ENCODE data around the gene RAB7A.

Gene RAB7A

DNA sequence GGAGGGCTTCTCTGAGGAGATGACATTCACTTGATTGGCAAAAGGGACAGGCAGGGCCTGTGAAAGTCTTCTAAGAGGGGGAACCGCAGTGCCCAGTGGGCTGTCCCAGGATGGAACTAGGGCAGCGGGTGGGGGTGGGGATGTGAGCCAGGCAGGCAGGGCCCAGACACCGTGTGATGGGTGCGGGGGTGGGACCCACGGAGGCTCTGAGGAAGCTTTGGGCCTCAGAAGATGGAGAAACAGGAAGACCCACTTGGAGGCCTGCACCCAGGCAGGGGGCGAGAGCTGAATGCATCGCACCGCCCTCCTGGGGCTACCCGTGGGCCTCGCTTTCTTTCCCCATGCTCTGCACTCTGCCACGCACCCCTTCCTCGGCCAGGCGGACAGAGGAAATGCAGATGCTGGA, 120.5 kb downstream of the RAB7A start:
- Histone ChIP-seq H3F3A (ENCODE audit: insufficient read depth) (no peaks in the 10 kb centered on the region), H3K4me3 (ENCODE audit: insufficient read depth, low read length, poor library complexity, severe bottlenecking) (no peak overlapping the region), H3K4me2 (ENCODE audit: low read depth, low read length, poor library complexity, severe bottlenecking) (peak overlapping the region; percentile 44), H3K9ac (ENCODE audit: low read length) (peak overlapping the region; percentile 44; the same call in 1 of the 2 replicates), H3K9me2 (replicated peaks; ENCODE audit: insufficient read depth, low read length) (no peaks in the 10 kb centered on the region), H3K9me3 (ENCODE audit: insufficient read depth, low read length) (no peaks in the 10 kb centered on the region), H2AFZ (ENCODE audit: low read depth, low read length, severe bottlenecking) (peak overlapping the region; percentile 90), H3K36me3 (ENCODE audit: low read length) (no peaks in the 10 kb centered on the region), H3K79me2 (ENCODE audit: insufficient read depth, low read length) (no peaks in the 10 kb centered on the region), H3K27me3 (ENCODE audit: low read length) (no peaks in the 10 kb centered on the region), H3K27ac (ENCODE audit: low read depth, low read length) (no peak overlapping the region), H4K20me1 (ENCODE audit: low read depth, low read length) (no peaks in the 10 kb centered on the region)
- TF ChIP-seq EZH2phosphoT487 (conservative IDR thresholded peaks at IDR 0.05; ENCODE audit: low read length) = no peak
- TF ChIP-seq, protein P1, sequence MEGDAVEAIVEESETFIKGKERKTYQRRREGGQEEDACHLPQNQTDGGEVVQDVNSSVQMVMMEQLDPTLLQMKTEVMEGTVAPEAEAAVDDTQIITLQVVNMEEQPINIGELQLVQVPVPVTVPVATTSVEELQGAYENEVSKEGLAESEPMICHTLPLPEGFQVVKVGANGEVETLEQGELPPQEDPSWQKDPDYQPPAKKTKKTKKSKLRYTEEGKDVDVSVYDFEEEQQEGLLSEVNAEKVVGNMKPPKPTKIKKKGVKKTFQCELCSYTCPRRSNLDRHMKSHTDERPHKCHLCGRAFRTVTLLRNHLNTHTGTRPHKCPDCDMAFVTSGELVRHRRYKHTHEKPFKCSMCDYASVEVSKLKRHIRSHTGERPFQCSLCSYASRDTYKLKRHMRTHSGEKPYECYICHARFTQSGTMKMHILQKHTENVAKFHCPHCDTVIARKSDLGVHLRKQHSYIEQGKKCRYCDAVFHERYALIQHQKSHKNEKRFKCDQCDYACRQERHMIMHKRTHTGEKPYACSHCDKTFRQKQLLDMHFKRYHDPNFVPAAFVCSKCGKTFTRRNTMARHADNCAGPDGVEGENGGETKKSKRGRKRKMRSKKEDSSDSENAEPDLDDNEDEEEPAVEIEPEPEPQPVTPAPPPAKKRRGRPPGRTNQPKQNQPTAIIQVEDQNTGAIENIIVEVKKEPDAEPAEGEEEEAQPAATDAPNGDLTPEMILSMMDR (IDR thresholded peaks at IDR 0.05; ENCODE audit: insufficient read depth, low read length, poor library complexity, severe bottlenecking) = no peak

DNA sequence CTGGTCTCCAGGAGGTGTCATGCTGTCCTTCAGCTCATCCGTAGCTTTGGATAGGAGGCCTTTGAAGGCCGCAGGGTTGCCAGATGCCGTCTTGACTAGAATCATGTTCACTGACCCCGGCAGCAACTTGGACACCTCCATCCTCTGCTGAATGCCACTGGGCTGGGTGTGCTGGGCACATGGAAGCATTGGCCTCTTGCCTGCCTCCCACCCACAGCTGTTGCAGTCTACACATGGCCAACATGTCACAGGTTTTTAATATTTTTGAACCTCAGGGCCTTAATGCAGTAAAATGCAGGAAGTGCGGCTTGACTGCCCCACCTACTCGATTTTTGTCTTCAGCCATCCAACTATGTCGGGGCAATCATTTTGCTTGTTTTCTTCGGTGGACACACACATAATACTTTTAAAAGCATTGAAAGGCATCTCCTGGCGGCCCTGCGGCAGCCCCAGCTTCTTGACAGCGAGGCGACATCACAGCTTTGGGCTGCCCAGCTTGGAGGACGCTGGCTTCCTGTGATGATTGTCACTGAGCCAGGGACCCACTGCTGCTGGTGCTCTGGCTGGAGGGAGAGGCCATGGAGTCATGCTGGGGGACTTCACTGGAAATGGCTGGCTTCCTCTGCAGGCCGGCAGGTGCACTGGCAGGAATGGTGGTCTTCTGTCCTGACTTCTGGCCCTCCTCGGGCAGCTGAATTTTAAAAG, 121.8 kb downstream of the RAB7A start:
- Histone ChIP-seq H3K9me2 (replicated peaks; ENCODE audit: insufficient read depth, low read length) (no peaks in the 10 kb centered on the region), H3K27ac (ENCODE audit: low read depth, low read length) (no peak overlapping the region)

DNA sequence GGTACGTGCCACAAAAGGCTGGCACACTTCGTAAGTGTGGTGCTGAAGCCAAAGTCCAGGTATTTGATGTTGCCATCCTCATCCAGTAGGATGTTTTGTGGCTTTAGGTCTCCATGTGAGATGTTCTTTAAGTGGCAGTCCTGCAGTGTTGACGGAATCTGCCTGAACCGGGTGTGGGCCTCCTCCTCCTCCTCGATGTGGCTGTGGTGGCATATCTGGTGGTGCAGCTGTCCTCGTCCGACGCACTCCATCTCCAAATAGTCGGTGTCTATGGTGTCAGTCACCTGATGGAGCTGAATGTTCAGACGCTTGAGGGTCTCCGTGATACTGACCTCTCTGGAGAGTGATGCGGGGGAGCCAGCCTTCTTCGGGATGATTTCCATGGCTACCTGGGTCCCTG, 123.0 kb downstream of the RAB7A start:
- Histone ChIP-seq H4K20me1 (ENCODE audit: low read depth, low read length) (no peaks in the 10 kb centered on the region), H3K27ac (ENCODE audit: low read depth, low read length) (no peak overlapping the region)
- TF ChIP-seq, protein P1 (IDR thresholded peaks at IDR 0.05; ENCODE audit: insufficient read depth, low read length, poor library complexity, severe bottlenecking) = no peak
- TF ChIP-seq EZH2phosphoT487 (conservative IDR thresholded peaks at IDR 0.05; ENCODE audit: low read length) = no peak

More for the DNA sequence above, 121.8 kb downstream of the RAB7A start:
- H3F3A ChIP-seq (ENCODE audit: insufficient read depth) = no peaks in the 10 kb centered on the region
- H3K9me3 ChIP-seq (ENCODE audit: insufficient read depth, low read length) = no peaks in the 10 kb centered on the region
- H3K27me3 ChIP-seq (ENCODE audit: low read length) = no peaks in the 10 kb centered on the region
- no peaks in the 10 kb centered on the region for H3K79me2 ChIP-seq (ENCODE audit: insufficient read depth, low read length)
- no peak overlapping the region for H3K4me2 ChIP-seq (ENCODE audit: low read depth, low read length, poor library complexity, severe bottlenecking)
- H4K20me1 ChIP-seq (ENCODE audit: low read depth, low read length) = no peaks in the 10 kb centered on the region
- H3K4me3 ChIP-seq (ENCODE audit: insufficient read depth, low read length, poor library complexity, severe bottlenecking) = no peak overlapping the region
- TF ChIP-seq, protein P1 (IDR thresholded peaks at IDR 0.05; ENCODE audit: insufficient read depth, low read length, poor library complexity, severe bottlenecking) = no peak
- TF ChIP-seq EZH2phosphoT487 (conservative IDR thresholded peaks at IDR 0.05; ENCODE audit: low read length) = no peak
- no peak overlapping the region for H3K9ac ChIP-seq (ENCODE audit: low read length)
- no peak overlapping the region for H2AFZ ChIP-seq (ENCODE audit: low read depth, low read length, severe bottlenecking)
- no peaks in the 10 kb centered on the region for H3K36me3 ChIP-seq (ENCODE audit: low read length)

More for the DNA sequence above, 123.0 kb downstream of the RAB7A start:
- Histone ChIP-seq H3K27me3 (ENCODE audit: low read length) (no peaks in the 10 kb centered on the region), H3K9me2 (replicated peaks; ENCODE audit: insufficient read depth, low read length) (no peaks in the 10 kb centered on the region), H3K4me3 (ENCODE audit: insufficient read depth, low read length, poor library complexity, severe bottlenecking) (no peak overlapping the region), H3K9ac (ENCODE audit: low read length) (no peak overlapping the region), H3K9me3 (ENCODE audit: insufficient read depth, low read length) (peaks cover 4% of the 10 kb centered on the region; the same call in 1 of the 2 replicates), H3F3A (ENCODE audit: insufficient read depth) (no peaks in the 10 kb centered on the region), H3K36me3 (ENCODE audit: low read length) (no peaks in the 10 kb centered on the region), H3K79me2 (ENCODE audit: insufficient read depth, low read length) (no peaks in the 10 kb centered on the region), H2AFZ (ENCODE audit: low read depth, low read length, severe bottlenecking) (no peak overlapping the region), H3K4me2 (ENCODE audit: low read depth, low read length, poor library complexity, severe bottlenecking) (no peak overlapping the region)

Measured in SU-DHL-6 (cell line).